ENCODE results near the gene PDE11A.
"Not testable (repeated sequence)": the region's sequence is repeated elsewhere in the genome, so short reads cannot be mapped to it uniquely, and the experiment has no call there.

Gene PDE11A

DNA sequence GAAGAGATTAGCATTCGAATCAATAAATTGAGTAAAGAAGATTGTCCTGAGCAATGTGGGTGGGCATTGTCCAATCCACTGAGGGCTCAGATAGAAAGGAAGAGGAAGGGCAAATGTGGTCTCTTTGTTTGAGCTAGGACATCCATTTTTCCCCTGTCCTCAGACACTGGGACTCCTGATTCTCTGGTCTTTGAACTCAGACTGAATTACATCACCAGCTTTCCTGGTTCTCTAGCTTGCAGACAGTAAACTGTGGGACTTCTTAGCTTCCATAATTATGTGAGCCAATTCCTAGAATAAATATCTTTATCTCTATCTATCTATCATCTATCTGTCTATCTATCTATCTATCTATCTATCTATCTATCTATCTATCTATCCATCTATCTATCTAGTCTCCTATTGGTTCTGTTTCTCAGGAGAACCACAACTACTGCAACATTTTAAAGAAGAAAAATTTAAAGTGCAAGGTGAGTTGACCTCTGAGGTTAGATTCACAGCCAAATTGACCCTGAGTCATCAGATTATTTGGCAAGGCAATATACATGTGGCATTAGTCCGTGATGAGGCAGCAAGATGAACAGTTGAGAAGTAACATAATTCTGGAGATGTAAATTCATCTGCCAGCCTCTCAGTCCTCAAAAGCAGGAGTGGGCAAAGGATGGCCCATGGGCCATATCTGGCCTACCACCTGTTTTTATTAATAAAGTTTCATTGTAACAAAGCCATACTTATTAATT is 191.4 kb downstream of the PDE11A start:
- no peak for DNase-seq

DNA sequence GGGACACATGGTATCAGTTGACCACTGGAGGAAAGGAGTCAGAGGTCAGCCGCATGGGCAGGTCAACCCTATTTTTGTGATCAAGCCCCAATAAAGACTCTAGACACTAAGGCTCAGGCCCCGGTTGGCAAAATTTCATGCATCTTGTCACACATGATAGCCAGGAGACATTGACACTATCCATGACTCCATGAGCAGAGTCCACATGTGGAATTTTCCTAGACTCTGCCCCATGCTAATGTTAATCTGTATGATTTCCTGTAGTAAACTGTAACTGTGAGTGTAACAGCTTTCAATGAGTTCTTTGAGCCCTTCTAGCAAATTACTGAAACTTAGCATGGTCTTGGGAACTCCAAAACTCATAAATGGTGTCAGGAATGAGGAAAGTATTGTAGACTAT is 192.3 kb downstream of the PDE11A start:
- no peak for DNase-seq

DNA sequence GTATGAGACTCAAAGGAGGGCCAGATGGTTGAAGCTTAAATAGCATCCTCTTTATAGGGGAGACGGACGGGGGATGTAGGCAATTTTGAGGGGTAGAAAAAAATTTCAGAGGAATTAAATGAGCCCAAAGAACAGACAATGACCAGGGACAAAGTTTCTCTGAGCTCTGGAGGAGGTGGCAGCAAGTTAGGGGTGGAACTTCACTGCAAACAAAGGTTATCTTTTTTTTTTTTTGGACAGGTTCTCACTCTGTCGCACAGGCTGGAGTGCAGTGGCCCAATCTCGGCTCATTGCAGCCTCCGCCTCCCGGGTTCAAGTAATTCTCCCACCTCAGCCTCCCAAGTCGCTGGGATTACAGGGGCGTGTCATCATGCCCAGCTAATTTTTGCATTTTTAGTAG is 195.6 kb downstream of the PDE11A start:
- no peak for DNase-seq

DNA sequence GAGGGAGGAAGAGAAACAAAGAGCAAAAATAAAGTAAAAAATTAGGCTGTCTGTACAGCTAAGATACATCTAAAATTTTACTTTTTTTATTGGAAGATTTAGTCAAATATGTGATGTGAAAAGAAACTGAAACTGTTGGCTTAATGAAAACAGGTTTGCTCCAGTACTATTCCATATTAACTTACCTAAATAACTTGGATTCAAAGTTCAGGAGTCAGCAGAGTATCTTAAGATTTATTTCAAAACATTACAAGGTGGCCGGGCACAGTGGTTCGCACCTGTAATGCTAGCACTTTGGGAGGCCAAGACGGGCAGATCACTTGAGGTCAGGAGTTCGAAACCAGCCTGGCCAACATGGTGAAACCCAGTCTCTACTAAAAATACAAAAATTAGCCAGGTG is 197.9 kb downstream of the PDE11A start:
- DNase-seq, result no peak

DNA sequence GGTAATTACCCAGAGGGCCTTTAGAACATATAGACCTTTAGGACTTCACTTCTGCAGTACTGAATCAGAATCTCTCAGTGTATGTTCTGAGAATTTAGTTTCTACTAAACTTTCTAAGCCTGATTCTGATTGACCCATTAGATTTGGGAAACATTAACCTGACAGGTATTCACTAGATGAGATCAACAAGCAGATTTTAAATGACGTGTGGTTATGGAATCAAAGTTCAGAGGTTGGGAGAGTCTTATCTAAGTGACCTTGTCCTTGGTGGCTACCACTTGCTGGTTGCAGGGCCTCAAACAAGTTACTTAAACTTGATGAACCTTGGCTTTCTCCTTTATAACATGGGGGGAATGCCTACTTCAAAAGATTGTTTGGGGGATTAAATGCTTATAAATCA is 198.7 kb downstream of the PDE11A start:
- no peak for DNase-seq

DNA sequence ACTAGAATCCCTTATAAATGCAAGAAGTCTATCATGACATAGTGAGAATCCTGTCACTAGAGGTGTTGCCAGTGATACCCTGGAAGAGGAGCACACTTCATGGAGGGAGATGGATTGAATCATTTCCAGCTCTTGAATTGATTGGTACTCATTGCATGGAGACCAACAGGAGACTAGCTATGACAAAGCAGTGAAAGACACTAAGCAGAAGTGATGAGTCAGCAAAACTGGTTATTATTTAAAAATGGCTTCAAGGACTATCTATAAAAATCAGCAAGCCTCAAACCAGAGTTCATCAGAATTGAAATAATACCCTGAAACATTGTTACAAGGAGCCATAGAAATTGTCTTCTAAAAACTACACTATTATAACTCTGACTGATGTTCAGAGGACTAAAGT is 200.3 kb downstream of the PDE11A start:
- no peak for DNase-seq

DNA sequence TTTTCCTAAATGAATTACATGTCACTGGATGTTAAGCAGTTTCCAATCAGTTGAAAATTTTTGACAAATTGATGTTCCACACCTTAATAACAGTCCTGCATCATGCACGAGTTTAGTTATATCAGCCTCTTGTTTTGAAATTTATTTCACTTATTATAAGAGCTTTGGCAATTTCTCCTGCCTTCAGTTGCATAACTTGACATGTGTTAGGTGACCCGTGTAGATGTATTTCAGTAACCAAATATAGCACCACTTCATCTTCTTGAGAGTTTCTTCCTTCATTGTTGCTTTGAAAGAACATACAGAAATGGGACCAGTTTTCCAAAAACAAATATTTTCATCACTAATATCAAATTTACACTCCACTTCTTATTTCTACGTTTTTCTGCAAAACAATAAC is 202.7 kb downstream of the PDE11A start:
- no peak for DNase-seq

DNA sequence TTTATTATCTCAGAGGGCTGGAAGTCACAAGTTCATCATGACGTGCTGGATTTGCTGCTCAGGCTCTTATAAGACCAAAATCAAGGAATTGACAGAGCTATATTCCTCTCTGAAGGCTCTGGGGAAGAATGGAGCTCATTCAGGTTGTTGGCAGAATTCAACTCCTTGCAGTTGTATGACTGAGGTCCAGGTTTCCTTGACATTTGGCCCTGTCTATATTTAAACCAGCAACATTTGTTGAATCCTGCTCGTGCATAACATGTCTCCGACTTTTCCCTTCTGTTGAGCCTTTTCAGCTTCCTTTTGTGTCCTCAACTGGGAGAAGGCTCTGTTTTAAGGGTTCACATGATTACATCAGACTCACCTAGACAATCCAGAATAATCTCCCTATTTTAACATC is 203.4 kb downstream of the PDE11A start:
- no peak for DNase-seq

DNA sequence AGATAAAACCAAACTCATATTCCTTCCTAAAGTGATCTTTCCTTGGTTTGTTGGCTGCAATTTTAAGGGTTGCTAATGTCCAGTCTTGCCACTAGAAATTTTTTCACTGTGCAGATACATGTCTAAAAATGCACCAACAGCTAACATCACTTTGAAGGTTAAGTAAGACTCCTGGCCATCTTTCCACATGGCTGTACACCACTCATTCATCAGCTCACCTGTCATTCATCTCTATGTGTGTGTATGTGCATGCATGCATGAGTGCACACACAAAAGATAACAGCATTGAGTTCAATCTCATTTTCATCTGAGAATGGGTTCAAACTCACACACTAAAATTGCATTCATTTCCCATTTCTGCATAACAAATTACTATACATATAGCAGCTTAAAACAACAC is 203.8 kb downstream of the PDE11A start:
- DNase-seq, result no peak

DNA sequence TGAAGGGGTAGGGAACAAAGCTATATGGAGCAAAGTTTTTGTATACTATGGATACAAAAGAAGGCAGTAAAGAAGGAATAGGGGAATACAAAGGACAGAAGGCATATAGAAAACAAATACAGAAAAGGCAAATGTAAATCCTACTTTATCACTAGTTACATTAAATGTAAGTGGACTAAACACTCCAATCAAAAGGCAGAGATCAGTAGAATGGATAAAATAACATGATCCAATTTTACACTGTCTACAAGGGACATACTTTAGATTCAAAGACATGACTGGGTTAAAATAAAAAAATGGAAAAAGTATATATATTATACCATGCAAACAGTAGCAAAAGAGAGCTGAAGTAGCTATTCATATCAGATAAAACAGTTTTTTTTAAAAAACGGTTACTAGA is 215.0 kb downstream of the PDE11A start:
- DNase-seq, result no peak

DNA sequence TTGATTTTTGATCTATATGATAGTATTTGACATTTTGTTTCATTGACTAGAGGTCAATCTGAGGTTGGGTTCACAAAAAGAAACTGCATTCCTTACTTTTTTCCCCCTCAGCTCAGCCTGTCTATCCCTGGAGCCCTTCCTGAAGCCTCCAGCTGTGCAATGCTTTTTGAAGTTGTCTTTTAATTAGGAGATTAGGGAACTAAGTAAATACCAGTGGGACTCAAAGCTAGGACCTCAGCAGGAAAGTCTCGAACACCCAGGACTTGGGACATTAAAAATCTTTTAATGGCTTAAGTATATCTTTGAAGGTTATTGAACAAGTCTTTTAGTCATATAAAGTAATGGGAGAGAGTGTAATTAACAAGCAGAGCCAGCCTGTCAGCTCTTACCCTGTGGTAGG is 220.2 kb downstream of the PDE11A start:
- DNase-seq, result no peak

DNA sequence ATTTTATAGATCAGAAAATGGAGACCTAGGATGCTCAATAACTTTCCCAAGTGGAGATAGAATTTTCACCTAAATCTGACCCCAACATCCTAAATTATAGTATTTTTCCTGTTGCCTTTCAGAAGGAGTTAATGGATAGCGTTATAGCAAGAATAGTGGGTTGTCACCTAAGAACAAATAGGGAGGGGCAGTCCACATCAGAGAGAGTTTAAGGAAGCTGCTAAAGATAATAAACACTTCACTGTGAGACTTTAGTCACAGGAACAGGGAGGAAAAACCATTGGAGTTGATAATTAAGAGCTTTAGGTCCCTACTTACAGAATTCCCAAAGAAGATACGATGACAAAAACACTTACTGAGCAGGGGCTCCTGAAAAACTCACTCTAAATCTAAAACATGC is 229.4 kb downstream of the PDE11A start:
- DNase-seq, result no peak

DNA sequence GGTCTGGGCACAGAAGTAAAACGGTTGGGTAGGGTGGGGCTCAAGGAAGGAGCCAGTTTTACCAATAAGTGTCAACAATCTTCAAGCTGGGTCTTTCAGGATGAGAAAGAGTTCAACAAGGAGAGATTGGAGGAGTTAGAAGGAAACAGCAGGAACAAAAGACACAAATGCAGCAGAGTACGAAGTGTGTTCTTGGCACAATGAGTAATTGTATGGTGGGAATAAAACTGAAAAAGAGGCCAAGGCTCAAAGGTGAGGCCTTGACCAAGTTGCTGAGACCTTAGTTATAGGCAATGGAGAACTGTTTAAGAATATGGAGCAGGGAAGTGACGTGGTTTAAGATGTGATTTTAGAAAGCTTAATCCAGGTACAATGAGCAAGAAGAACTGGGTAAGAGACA is 230.3 kb downstream of the PDE11A start:
- no peak for DNase-seq

DNA sequence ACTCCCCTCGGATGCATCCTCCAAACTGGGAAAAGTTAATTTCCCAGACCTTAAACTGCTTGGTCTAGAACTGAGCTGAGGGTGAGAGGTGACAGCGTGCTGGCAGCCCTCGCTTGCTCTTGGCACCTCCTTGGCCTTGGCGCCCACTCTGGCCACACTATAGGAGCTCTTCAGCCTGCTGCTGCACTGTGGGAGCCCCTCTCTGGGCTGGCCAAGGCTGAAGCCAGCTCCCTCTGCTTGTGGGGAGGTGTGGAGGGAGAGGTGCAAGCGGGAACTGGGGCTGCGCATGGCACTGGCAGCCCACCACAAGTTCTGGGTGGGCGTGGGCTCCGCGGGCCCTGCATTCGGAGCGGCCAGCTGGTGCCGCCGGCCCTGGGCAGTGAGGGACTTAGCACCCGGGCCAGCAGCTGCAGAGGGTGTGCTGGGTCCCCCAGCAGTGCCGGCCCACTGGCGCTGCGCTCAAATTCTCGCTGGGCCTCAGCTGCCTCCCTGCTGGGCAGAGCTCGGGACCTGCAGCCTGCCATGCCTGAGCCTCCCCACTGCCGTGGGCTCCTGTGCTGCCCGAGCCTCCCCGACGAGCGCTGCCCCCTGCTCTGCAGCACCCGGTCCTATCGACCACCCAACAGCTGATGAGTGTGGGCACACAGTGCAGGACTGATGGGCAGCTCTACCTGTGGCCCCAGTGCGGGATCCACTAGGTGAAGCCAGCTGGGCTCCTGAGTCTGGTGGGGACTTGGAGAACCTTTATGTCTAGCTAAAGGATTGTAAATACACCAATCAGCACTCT is 237.0 kb downstream of the PDE11A start:
- DNase-seq, result not testable (repeated sequence)

DNA sequence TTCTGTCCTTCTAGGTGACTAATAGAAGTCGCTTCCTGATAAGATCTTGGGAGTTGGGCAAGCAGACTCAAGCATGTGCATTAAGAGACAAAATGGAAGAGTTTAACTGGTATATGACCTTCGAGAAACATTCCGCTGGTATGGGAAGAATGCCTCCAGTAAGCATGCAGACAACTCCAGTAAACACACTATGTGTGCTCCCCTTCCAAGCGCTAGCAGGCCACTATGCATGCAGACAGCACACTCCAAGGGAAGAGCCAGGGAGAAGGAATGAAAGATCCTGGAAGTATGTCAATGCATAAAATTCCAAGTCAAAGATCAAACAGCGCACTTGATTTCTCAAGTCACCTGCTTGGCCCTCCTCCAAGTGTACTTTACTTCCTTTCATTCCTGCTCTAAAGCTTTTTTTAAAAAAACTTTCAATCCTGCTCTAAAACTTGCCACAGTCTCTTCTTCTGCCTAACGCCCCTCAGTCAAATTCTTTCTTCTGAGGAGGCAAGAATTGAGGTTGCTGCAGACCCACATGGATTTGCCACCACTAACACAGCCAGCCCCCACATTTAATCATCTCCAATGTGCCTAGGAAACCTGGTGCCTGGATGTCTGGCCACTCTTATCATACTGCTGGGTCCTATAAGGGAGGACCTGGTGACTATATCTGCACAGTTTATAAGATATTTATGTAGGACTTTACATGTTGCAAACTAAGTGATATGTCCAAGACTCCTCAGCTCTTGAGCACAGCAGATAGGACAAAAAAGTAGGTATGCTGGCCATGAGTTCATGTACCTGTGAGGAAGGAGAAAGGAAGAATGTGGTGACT is 239.8 kb downstream of the PDE11A start:
- no peak for DNase-seq

DNA sequence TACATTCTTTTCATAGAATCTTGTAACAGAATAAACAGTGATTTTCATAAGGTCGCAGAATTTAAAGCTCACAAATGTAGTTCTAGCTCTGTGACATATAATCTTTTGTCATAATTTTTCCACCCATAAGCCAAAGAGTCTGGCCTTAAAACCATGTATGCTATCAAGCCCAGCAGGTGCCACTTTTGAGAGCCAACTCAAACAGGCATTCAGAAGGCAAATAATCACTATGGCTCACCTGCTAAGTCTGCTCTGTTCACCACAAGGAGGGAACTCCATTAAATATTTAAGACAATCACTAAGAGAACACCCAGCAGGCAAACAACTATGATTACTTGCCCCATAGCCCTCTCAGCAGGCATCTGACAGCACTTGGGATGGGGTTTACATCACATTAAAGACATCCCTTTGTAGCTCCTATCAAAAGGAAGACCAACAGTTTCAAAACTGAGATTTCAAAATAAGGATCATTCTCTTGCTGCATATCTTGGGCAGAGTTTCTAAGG is 241.6 kb downstream of the PDE11A start:
- no peak for DNase-seq

DNA sequence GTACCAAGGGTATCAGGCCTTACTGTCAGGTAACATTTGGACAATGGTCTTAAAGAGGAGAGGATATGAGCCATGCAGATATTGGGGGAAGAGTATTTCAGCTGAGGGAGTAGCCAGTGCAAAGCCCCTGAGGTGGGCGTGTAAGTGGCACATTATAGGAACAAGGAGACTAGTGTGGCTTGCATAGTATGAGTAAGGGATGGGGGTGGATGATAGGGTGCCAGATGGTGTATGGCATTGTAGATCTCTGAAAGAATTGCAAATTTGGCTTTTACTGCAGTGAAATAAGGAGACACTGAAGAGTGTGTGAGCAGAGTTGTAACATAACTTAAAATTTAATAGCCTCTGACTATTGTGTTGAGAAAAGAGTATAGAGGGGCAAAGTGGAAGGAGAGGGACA is 244.0 kb downstream of the PDE11A start:
- DNase-seq, result no peak

DNA sequence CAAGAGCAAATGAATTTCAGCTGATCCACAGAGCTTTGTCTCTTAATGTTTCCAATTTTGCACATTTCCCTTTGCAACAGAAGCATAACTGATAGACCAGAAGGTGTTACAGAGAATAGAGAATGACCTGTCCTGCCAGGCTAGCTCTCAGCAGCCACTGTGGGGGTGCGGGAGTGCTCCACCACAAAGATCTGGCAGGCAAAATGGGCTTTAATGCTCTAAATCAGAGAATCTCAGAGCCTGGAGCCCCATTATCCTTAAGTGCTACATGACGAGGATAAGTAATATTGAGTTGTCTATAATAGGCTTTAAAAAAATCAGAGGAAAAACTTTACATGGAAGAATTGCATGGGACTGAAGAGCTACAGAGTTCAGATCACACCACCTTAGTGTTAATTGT is 245.7 kb downstream of the PDE11A start:
- DNase-seq, result no peak

DNA sequence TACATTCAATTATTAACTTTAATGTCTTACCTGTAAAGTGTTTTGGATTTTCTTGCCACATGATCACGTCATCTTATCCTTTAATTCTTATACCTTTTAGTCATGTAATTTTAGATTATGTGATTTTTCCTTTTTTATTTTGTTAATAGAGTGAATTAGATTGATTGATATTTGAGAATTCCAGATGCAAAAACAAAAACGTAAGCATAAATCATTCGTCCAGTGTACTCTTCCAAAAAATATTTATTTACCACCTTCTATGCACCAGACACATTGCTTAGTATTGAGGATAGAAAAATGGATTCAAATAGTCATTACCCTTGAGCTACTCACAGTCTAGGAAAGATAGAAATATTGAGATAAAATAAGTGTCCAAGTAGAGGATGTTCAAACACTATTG is 249.6 kb downstream of the PDE11A start:
- DNase-seq, result no peak

DNA sequence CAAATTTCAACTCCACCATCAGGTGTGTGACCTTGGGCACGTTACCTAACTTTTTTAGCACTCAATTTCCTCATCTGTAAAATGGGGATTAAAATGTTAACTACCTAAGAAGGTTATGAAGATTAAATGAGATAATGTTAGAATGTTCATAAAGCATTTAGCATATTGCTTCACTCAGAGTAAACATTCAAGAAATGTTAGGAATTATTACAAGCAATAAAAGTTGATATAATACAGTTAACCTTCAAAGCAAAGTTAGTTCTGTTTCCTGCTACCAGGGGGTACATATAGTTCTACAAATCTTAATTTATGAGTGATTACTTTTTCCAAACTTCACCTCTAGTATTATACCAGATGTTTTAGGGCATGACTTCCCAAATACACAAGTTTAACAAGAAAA is 254.2 kb downstream of the PDE11A start:
- DNase-seq, result no peak

DNA sequence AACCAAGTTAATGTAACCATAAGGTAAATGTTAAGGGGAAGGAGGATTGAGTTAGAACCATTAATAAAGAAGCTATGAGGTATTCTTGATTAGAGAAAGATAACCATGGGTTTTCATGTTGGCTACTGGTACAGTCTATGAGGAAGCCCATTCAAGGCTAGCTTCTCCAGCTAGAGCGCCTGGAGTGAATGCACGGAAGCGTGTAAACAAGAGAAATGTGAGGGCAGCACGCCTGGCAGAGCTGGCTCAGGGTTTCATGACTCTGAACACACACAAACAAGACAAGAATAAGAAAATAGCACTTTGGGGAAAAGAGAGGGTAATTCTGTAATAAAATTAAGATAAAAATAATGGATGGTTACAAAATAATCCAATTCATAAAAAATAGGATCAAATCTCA is 255.3 kb downstream of the PDE11A start:
- no peak for DNase-seq

DNA sequence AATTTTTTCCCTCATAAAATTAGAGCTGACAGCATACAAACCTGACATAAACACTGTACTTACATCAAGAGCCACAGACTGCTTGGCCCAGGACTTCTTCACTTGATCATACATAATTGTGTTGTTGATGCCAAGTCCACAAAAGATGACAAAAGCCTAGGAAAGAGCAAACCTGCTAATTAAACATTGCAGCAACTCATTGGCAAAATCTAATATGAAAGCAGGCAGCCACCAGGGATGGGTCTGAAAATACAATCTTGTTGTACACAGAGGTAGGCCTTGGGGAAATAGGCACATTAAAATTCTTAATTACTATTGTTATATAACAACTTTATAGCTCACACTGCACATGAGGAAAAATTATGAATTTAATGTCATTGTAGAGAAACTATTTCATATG is 255.8 kb downstream of the PDE11A start:
- DNase-seq, result no peak

DNA sequence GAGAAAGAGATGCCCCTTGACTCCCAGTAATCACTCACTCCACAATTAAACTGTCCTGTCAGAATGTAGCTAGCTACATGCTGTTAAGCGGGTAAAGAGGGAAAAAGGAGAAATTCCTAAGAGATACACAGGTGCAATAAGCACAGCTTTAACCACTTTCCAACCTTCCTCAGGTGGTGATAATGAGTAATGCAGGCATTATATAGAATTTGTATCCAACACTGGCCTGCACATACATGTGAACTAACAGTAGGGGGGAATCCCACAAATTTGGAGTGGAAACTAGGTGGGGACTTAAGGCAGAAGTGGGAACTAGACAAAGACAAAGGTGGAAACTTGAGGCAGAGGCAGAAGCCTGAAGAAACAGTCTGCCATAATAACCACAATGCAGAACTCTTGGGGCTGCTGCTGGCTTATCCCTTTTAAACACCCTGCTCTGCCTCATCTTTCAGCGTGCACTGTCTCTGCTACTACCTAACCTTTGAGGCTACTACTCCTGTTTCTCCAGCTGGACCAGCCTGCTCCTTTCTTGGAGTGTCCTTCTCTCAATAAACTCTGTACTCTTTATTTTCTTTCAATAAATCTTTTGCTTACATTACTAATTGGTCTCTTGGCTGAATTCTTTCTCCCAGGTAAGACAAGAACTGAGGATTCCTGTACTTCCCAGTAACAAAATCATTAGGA is 259.7 kb downstream of the PDE11A start:
- no peak for DNase-seq
